WTC11 (cell line): ENCODE measurements around the gene LRFN2.

Source experiments
- CREM ChIP-seq: sonication (generic); formaldehyde crosslinking; IDR thresholded peaks from 2 replicates; pipeline ENCODE4 v1.8.1; 2022; ENCODE audit warnings: mild to moderate bottlenecking, missing genetic modification reagents, moderate library complexity
- E2F4 ChIP-seq: sonication (generic); formaldehyde crosslinking; IDR thresholded peaks from 2 replicates; pipeline ENCODE4 v1.8.1; 2022; ENCODE audit warnings: low read depth, mild to moderate bottlenecking, moderate library complexity, missing genetic modification reagents, borderline replicate concordance
- JUN ChIP-seq: sonication (generic); formaldehyde crosslinking; IDR thresholded peaks from 2 replicates; pipeline ENCODE4 v1.8.0; 2023; ENCODE audit warnings: mild to moderate bottlenecking, missing genetic modification reagents
- KAT7 ChIP-seq: sonication (generic); formaldehyde crosslinking; IDR thresholded peaks from 2 replicates; pipeline ENCODE4 v1.8.1; 2023; ENCODE audit warnings: missing genetic modification reagents, mild to moderate bottlenecking, borderline replicate concordance
- NFE2L1 ChIP-seq: sonication (generic); formaldehyde crosslinking; IDR thresholded peaks from 2 replicates; pipeline ENCODE4 v1.8.1; 2023; ENCODE audit warnings: missing genetic modification reagents
- NR1H2 ChIP-seq: sonication (generic); formaldehyde crosslinking; IDR thresholded peaks from 2 replicates; pipeline ENCODE4 v1.9.0; 2021; ENCODE audit warnings: mild to moderate bottlenecking, moderate library complexity, missing genetic modification reagents
- OVOL2 ChIP-seq: fragments of 250-450 bp; sonication (Bioruptor Pico); IDR thresholded peaks from 2 replicates; pipeline ENCODE4 v1.9.0; 2021; ENCODE audit warnings: mild to moderate bottlenecking, borderline replicate concordance
- SMAD4 ChIP-seq: sonication (generic); formaldehyde crosslinking; IDR thresholded peaks from 2 replicates; pipeline ENCODE4 v1.8.0; 2022; ENCODE audit warnings: mild to moderate bottlenecking, missing genetic modification reagents
- ZBTB21 ChIP-seq: sonication (generic); formaldehyde crosslinking; IDR thresholded peaks from 2 replicates; pipeline ENCODE4 v1.8.1; 2023; ENCODE audit warnings: mild to moderate bottlenecking, missing genetic modification reagents, borderline replicate concordance
- TF ChIP-seq, protein P1 (sequence below): fragments of 200-600 bp; IDR thresholded peaks from 2 replicates; pipeline ENCODE4 v1.8.0; 2022; ENCODE audit warnings: antibody characterized with exemption
- TF ChIP-seq, protein P2 (sequence below): sonication (generic); formaldehyde crosslinking; IDR thresholded peaks from 2 replicates; pipeline ENCODE4 v1.8.1; 2022; ENCODE audit warnings: mild to moderate bottlenecking, moderate library complexity, missing genetic modification reagents
- TF ChIP-seq, protein P3 (sequence below): sonication (generic); formaldehyde crosslinking; IDR thresholded peaks from 2 replicates; pipeline ENCODE4 v1.8.1; 2023; ENCODE audit warnings: mild to moderate bottlenecking, missing genetic modification reagents, borderline replicate concordance

DNA sequence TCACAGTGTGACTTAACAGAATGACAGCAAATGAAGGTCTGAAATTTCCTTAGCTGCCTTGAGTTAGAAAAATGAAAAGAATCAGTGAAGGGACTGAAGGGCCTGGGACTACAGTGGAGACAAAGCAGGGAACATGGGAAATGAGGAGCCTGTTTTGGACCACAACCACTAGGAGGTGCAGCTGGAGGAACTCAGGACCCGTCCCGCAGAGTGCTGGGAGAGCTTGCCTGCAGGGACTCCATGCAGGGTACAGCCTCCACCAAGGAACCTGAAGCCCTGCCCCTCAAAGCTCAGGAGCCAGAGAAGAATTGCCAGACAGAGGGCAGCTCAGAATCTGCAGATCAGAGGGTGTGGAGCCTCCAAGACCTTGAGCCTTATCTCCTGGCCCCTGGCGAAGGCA lies 50.7 kb downstream of the LRFN2 start:
- TF ChIP-seq, protein P1, sequence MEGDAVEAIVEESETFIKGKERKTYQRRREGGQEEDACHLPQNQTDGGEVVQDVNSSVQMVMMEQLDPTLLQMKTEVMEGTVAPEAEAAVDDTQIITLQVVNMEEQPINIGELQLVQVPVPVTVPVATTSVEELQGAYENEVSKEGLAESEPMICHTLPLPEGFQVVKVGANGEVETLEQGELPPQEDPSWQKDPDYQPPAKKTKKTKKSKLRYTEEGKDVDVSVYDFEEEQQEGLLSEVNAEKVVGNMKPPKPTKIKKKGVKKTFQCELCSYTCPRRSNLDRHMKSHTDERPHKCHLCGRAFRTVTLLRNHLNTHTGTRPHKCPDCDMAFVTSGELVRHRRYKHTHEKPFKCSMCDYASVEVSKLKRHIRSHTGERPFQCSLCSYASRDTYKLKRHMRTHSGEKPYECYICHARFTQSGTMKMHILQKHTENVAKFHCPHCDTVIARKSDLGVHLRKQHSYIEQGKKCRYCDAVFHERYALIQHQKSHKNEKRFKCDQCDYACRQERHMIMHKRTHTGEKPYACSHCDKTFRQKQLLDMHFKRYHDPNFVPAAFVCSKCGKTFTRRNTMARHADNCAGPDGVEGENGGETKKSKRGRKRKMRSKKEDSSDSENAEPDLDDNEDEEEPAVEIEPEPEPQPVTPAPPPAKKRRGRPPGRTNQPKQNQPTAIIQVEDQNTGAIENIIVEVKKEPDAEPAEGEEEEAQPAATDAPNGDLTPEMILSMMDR = no peak
- TF ChIP-seq NFE2L1 (CRISPR knock-in tag) (no peak), JUN (CRISPR knock-in tag) (no peak), ZBTB21 (CRISPR knock-in tag) (no peak), NR1H2 (no peak), KAT7 (no peak), SMAD4 (no peak), E2F4 (CRISPR knock-in tag) (no peak), OVOL2 (no peak), CREM (CRISPR knock-in tag) (no peak)
- TF ChIP-seq, protein P2, sequence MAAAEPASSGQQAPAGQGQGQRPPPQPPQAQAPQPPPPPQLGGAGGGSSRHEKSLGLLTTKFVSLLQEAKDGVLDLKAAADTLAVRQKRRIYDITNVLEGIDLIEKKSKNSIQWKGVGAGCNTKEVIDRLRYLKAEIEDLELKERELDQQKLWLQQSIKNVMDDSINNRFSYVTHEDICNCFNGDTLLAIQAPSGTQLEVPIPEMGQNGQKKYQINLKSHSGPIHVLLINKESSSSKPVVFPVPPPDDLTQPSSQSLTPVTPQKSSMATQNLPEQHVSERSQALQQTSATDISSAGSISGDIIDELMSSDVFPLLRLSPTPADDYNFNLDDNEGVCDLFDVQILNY (CRISPR knock-in tag) = no peak
- TF ChIP-seq, protein P3, sequence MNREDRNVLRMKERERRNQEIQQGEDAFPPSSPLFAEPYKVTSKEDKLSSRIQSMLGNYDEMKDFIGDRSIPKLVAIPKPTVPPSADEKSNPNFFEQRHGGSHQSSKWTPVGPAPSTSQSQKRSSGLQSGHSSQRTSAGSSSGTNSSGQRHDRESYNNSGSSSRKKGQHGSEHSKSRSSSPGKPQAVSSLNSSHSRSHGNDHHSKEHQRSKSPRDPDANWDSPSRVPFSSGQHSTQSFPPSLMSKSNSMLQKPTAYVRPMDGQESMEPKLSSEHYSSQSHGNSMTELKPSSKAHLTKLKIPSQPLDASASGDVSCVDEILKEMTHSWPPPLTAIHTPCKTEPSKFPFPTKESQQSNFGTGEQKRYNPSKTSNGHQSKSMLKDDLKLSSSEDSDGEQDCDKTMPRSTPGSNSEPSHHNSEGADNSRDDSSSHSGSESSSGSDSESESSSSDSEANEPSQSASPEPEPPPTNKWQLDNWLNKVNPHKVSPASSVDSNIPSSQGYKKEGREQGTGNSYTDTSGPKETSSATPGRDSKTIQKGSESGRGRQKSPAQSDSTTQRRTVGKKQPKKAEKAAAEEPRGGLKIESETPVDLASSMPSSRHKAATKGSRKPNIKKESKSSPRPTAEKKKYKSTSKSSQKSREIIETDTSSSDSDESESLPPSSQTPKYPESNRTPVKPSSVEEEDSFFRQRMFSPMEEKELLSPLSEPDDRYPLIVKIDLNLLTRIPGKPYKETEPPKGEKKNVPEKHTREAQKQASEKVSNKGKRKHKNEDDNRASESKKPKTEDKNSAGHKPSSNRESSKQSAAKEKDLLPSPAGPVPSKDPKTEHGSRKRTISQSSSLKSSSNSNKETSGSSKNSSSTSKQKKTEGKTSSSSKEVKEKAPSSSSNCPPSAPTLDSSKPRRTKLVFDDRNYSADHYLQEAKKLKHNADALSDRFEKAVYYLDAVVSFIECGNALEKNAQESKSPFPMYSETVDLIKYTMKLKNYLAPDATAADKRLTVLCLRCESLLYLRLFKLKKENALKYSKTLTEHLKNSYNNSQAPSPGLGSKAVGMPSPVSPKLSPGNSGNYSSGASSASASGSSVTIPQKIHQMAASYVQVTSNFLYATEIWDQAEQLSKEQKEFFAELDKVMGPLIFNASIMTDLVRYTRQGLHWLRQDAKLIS (CRISPR knock-in tag) = no peak
